ENCODE results near the gene RIIAD1. TPM values are rescaled to one million over a fixed set of nuclear protein-coding genes. Genes with fewer than 3 reads are reported as not detected.

The RIIAD1 gene
- total RNA-seq, 4 donors from 2014 or later, result 1.4 TPM; not detected in 3

DNA sequence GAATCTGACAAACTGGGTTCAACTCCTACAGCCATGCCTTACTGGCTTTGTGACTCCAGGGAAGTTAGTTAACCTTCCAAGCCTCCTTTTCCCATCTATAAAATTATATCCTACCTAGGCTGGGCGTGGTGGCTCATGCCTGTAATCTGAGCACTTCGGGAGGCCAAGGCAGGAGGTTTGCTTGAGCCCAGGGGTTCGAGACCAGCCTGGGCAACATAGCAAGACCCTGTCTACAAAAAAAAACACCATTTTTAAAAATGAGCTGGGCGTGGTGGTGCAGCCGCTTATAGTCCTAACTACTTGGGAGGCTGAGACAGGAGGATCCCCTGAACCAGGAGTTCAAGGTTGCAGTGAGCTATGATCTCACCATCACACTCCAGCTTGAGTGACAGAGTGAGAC lies 19.8 kb upstream of the RIIAD1 start:
- H3K27ac ChIP-seq, result no peak overlapping the region
- WGBS, 2 donors (ENCODE audit: low coverage in 1 of 2), result 97% methylated on average over 4 of the region's 5 CpGs; no CpG with 5 or more reads in 1 of the 2 donors
- no peaks in the 10 kb centered on the region for H3K4me1 ChIP-seq
- no peak overlapping the region for H3K4me3 ChIP-seq
- H3K9me3 ChIP-seq, result no peaks in the 10 kb centered on the region
- ATAC-seq, result no peak
- H3K27me3 ChIP-seq, result no peaks in the 10 kb centered on the region
- TF ChIP-seq CTCF (IDR thresholded peaks at IDR 0.05) (no peak), POLR2A (IDR thresholded peaks at IDR 0.05) (no peak), POLR2AphosphoS5 (IDR thresholded peaks at IDR 0.05) (no peak), EP300 (IDR thresholded peaks at IDR 0.05) (no peak)
- H3K36me3 ChIP-seq, result peaks cover 3 to 60% of the 10 kb centered on the region in 2 donors

DNA sequence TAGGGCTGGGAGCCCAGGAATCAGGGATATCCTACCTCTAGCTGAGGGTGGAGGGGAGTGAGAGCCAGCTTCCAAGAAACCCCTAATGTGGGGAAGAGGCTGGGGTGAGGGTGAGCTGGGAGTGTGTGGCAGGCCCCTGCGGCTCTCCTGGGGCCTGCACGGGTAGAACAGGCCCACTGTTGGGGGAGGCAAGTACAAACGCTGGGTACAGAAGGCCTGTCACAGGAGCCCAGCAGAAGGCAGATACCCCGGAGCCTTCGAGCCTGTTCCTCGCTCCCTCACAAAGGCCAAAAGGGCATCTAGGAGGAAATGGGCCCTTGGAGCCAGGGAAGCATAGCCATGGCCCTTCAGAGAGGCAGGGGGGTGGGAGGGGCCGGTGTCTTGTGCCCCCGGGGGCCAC lies 18.4 kb upstream of the RIIAD1 start:
- H3K4me1 ChIP-seq, result no peaks in the 10 kb centered on the region
- H3K4me3 ChIP-seq, result no peak overlapping the region
- TF ChIP-seq POLR2AphosphoS5 (IDR thresholded peaks at IDR 0.05) (no peak), EP300 (IDR thresholded peaks at IDR 0.05) (no peak), CTCF (IDR thresholded peaks at IDR 0.05) (no peak), POLR2A (IDR thresholded peaks at IDR 0.05) (no peak)
- H3K27ac ChIP-seq, result no peak overlapping the region
- no peak for ATAC-seq
- WGBS, 2 donors (ENCODE audit: low coverage in 1 of 2), result no CpG with 5 or more reads among the region's 8 CpGs
- peaks cover 3 to 46% of the 10 kb centered on the region in 2 donors for H3K36me3 ChIP-seq
- H3K9me3 ChIP-seq, result no peaks in the 10 kb centered on the region
- no peaks in the 10 kb centered on the region for H3K27me3 ChIP-seq

- 60 to 82% methylated on average over 3 to 4 of the region's 17 CpGs for WGBS, 2 donors (ENCODE audit: low coverage in 1 of 2)
- H3K9me3 ChIP-seq, result no peaks in the 10 kb centered on the region
- ATAC-seq, result no peak
- peaks cover 3 to 37% of the 10 kb centered on the region in 2 donors for H3K36me3 ChIP-seq
- H3K4me3 ChIP-seq, result no peak overlapping the region
- no peaks in the 10 kb centered on the region for H3K4me1 ChIP-seq
- no peaks in the 10 kb centered on the region for H3K27me3 ChIP-seq
- H3K27ac ChIP-seq, result no peak overlapping the region
- TF ChIP-seq POLR2AphosphoS5 (IDR thresholded peaks at IDR 0.05) (no peak), EP300 (IDR thresholded peaks at IDR 0.05) (no peak), POLR2A (IDR thresholded peaks at IDR 0.05) (no peak), CTCF (IDR thresholded peaks at IDR 0.05) (no peak)
Observed at GRCh38 chr1:151703813-151704212, 17.5 kb upstream of the RIIAD1 start.

GRCh38 chr1:151704246-151704645 lies 17.1 kb upstream of the RIIAD1 start:
- Histone ChIP-seq H3K4me1 (no peaks in the 10 kb centered on the region), H3K27ac (no peak overlapping the region), H3K27me3 (no peaks in the 10 kb centered on the region), H3K4me3 (no peak overlapping the region), H3K9me3 (no peaks in the 10 kb centered on the region), H3K36me3 (peaks cover 3 to 33% of the 10 kb centered on the region in 2 donors)
- ATAC-seq, result no peak
- no peak for TF ChIP-seq CTCF (IDR thresholded peaks at IDR 0.05)
- no peak for TF ChIP-seq POLR2AphosphoS5 (IDR thresholded peaks at IDR 0.05)
- WGBS, 2 donors (ENCODE audit: low coverage in 1 of 2), result 67 to 95% methylated on average over 4 of the region's 4 CpGs

GRCh38 chr1:151705146-151705545 lies 16.2 kb upstream of the RIIAD1 start:
- H3K27ac ChIP-seq, result no peak overlapping the region
- H3K27me3 ChIP-seq, result no peaks in the 10 kb centered on the region
- no peak for ATAC-seq
- WGBS, 2 donors (ENCODE audit: low coverage in 1 of 2), result 90 to 91% methylated on average over 2 to 4 of the region's 7 CpGs
- H3K9me3 ChIP-seq, result no peaks in the 10 kb centered on the region
- no peak overlapping the region for H3K4me3 ChIP-seq
- TF ChIP-seq EP300 (IDR thresholded peaks at IDR 0.05) (no peak), POLR2AphosphoS5 (IDR thresholded peaks at IDR 0.05) (no peak), POLR2A (IDR thresholded peaks at IDR 0.05) (no peak), CTCF (IDR thresholded peaks at IDR 0.05) (no peak)
- H3K36me3 ChIP-seq, result peaks cover 0 to 24% of the 10 kb centered on the region in 2 donors
- no peaks in the 10 kb centered on the region for H3K4me1 ChIP-seq

Data from gastroesophageal sphincter (tissue), 4 donors.